ENCODE measurements around the gene OBSL1. TPM values are rescaled to one million over a fixed set of nuclear protein-coding genes. Genes with fewer than 3 reads are reported as not detected.

OBSL1 gene
- total RNA-seq, 1 experiment from 2014 or later, result 25.5 TPM

DNA sequence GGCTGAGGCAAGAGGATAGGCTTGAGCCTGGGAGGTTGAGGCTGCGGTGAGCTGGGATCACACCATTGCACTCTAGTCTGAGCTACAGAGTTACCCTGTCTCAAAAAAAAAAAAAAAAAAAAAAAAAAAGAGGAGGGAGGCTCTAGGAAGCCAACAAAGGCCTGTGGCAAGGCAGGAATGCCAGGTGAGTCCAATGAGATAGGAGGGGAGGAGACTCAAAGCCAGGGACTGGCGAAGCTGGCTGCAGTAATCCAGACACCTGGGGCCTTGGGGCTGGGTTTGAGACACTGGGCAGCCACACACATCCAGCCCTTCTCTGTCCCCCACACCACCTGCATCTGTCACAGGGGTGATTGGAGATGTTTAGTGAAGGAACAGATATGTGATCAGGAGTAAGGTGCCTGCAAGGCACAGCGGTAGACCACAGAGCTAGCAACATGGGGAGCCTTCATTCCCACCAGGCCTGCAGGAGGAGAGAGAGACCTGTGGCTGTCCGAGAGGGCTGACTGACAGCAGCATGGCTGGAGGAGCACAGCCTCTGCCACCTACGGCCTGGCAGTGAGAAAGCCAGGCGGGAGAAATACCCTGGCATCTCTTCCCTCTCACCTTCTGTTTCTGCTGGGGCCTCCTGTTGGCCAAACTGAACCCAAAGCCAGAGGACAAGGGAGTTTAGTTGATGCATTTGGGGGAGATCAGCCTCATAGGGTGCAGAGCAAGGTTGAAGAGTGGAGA lies 37.2 kb downstream of the OBSL1 start:
- POLR2A ChIA-PET, result no interaction called here
- Histone ChIP-seq H3K4me3 (ENCODE audit: low read depth in 2 of 2, low read length in 2 of 2) (no peak overlapping the region), H3K27me3 (ENCODE audit: control insufficient read depth, insufficient read depth, low read length) (peaks cover 2% of the 10 kb centered on the region; the same call in 1 of the 2 replicates), H3K9me3 (ENCODE audit: control insufficient read depth, insufficient read depth, low read depth, low read length) (no peaks in the 10 kb centered on the region), H3K36me3 (ENCODE audit: control insufficient read depth, insufficient read depth, low read length) (no peaks in the 10 kb centered on the region), H3K27ac (ENCODE audit: low read length) (no peak overlapping the region), H3K4me1 (ENCODE audit: control insufficient read depth, insufficient read depth, low read length) (no peaks in the 10 kb centered on the region; the same call in 1 of the 2 replicates)
- intact Hi-C loops (cut with micrococcal nuclease; ENCODE audit: unreplicated experiment) (no loop called here), in situ Hi-C loops (cut with HindIII; ENCODE audit: low pct_unique_long_range_greater_than_20kb, low sequenced_read_pairs) (no loop called here)
- DNase-seq (ENCODE audit: low read depth, low spot score) (no peak), ATAC-seq (no peak)
- CTCF ChIA-PET, result interaction anchor here (0.7 to 1.0 kb wide), 2 partner anchors 12 to 24 kb away, joined by 4 to 9 read pairs; no protein-coding TSS in a partner anchor
- TF ChIP-seq, protein P1, sequence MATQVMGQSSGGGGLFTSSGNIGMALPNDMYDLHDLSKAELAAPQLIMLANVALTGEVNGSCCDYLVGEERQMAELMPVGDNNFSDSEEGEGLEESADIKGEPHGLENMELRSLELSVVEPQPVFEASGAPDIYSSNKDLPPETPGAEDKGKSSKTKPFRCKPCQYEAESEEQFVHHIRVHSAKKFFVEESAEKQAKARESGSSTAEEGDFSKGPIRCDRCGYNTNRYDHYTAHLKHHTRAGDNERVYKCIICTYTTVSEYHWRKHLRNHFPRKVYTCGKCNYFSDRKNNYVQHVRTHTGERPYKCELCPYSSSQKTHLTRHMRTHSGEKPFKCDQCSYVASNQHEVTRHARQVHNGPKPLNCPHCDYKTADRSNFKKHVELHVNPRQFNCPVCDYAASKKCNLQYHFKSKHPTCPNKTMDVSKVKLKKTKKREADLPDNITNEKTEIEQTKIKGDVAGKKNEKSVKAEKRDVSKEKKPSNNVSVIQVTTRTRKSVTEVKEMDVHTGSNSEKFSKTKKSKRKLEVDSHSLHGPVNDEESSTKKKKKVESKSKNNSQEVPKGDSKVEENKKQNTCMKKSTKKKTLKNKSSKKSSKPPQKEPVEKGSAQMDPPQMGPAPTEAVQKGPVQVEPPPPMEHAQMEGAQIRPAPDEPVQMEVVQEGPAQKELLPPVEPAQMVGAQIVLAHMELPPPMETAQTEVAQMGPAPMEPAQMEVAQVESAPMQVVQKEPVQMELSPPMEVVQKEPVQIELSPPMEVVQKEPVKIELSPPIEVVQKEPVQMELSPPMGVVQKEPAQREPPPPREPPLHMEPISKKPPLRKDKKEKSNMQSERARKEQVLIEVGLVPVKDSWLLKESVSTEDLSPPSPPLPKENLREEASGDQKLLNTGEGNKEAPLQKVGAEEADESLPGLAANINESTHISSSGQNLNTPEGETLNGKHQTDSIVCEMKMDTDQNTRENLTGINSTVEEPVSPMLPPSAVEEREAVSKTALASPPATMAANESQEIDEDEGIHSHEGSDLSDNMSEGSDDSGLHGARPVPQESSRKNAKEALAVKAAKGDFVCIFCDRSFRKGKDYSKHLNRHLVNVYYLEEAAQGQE (IDR thresholded peaks at IDR 0.05; ENCODE audit: insufficient read depth in 1 of 2, low read depth in 2 of 2, low read length in 1 of 2), result no peak
- TF ChIP-seq, protein P2, sequence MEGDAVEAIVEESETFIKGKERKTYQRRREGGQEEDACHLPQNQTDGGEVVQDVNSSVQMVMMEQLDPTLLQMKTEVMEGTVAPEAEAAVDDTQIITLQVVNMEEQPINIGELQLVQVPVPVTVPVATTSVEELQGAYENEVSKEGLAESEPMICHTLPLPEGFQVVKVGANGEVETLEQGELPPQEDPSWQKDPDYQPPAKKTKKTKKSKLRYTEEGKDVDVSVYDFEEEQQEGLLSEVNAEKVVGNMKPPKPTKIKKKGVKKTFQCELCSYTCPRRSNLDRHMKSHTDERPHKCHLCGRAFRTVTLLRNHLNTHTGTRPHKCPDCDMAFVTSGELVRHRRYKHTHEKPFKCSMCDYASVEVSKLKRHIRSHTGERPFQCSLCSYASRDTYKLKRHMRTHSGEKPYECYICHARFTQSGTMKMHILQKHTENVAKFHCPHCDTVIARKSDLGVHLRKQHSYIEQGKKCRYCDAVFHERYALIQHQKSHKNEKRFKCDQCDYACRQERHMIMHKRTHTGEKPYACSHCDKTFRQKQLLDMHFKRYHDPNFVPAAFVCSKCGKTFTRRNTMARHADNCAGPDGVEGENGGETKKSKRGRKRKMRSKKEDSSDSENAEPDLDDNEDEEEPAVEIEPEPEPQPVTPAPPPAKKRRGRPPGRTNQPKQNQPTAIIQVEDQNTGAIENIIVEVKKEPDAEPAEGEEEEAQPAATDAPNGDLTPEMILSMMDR (IDR thresholded peaks at IDR 0.05), result no peak
- TF ChIP-seq SIN3A (IDR thresholded peaks at IDR 0.05; ENCODE audit: borderline replicate concordance, insufficient read depth, low read depth, low read length), result no peak
- BruUV-seq (replicated peaks), result no TSS peak

- Histone ChIP-seq H3K4me3 (ENCODE audit: low read depth in 2 of 2, low read length in 2 of 2) (no peak overlapping the region), H3K27ac (ENCODE audit: low read length) (no peak overlapping the region), H3K4me1 (ENCODE audit: control insufficient read depth, insufficient read depth, low read length) (no peaks in the 10 kb centered on the region), H3K9me3 (ENCODE audit: control insufficient read depth, insufficient read depth, low read depth, low read length) (no peaks in the 10 kb centered on the region), H3K36me3 (ENCODE audit: control insufficient read depth, insufficient read depth, low read length) (no peaks in the 10 kb centered on the region), H3K27me3 (ENCODE audit: control insufficient read depth, insufficient read depth, low read length) (peaks cover 5% of the 10 kb centered on the region; the same call in 1 of the 2 replicates)
- DNase-seq (ENCODE audit: low read depth, low spot score) (no peak), ATAC-seq (no peak)
- in situ Hi-C loops (cut with HindIII; ENCODE audit: low pct_unique_long_range_greater_than_20kb, low sequenced_read_pairs), result no loop called here
- BruUV-seq (replicated peaks), result no TSS peak
- intact Hi-C loops (cut with micrococcal nuclease; ENCODE audit: unreplicated experiment), result no loop called here
- POLR2A ChIA-PET, result no interaction called here
- TF ChIP-seq, protein P1 (IDR thresholded peaks at IDR 0.05; ENCODE audit: insufficient read depth in 1 of 2, low read depth in 2 of 2, low read length in 1 of 2), result no peak
- no peak for TF ChIP-seq SIN3A (IDR thresholded peaks at IDR 0.05; ENCODE audit: borderline replicate concordance, insufficient read depth, low read depth, low read length)
- no peak for TF ChIP-seq TCF7L2 (IDR thresholded peaks at IDR 0.05; ENCODE audit: low read depth, low read length)
- TF ChIP-seq POLR2AphosphoS5 (IDR thresholded peaks at IDR 0.05; ENCODE audit: low read depth, low read length), result no peak
- TF ChIP-seq, protein P2 (IDR thresholded peaks at IDR 0.05), result no peak
- CTCF ChIA-PET, result no interaction called here
Measured at GRCh38 chr2:219532378-219532649, 39.0 kb downstream of the OBSL1 start.

All from Panc1 (cell line).